OCI-LY3 (cell line): ENCODE measurements around the gene PLA2G4C.

ENCODE experiments used
- EZH2phosphoT487 ChIP-seq: fragments of 200-600 bp; shearing (Covaris generic); IDR thresholded peaks from 2 replicates; pipeline ENCODE4 v1.6.1; 2018; ENCODE audit warnings: antibody characterized with exemption, mixed run types, low read depth
- TF ChIP-seq, protein P1 (sequence below): fragments of 200-600, 300-600 bp; sonication (generic); IDR thresholded peaks from 2 replicates; pipeline ENCODE4 v1.5.1; 2014; ENCODE audit warnings: antibody characterized with exemption, low read length, low read depth

DNA sequence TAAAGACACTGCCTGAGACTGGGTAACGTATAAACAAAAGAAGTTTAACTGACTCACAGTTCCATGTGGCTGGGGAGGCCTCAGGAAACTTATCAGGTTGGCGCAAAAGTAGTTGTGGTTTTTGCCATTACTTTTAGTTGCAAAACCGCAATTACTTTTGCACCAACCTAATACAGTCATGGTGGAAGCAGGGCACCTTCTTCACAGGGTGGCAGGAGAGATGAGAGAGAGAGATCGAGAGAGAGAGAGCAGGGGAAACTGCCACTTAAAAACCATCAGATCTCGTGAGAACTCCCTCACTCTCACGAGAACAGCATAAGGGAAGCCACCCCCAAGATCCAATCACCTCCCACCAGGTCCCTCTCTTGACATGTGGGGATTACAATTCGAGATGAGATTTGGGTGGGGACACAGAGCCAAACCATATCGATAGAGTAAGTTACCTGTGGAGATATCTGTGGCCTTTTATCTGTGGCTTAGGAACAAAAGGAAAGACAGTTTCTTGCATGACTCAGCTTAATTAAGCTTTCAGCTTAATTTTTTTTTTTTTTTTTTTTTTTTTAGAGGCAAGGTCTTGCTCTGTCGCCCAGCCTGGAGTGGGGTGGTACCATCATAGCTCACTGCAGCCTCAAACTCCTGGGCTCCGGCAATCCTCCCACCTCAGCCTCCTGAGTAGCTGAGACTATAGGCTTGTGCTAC is 59.1 kb downstream of the PLA2G4C start:
- TF ChIP-seq, protein P1, sequence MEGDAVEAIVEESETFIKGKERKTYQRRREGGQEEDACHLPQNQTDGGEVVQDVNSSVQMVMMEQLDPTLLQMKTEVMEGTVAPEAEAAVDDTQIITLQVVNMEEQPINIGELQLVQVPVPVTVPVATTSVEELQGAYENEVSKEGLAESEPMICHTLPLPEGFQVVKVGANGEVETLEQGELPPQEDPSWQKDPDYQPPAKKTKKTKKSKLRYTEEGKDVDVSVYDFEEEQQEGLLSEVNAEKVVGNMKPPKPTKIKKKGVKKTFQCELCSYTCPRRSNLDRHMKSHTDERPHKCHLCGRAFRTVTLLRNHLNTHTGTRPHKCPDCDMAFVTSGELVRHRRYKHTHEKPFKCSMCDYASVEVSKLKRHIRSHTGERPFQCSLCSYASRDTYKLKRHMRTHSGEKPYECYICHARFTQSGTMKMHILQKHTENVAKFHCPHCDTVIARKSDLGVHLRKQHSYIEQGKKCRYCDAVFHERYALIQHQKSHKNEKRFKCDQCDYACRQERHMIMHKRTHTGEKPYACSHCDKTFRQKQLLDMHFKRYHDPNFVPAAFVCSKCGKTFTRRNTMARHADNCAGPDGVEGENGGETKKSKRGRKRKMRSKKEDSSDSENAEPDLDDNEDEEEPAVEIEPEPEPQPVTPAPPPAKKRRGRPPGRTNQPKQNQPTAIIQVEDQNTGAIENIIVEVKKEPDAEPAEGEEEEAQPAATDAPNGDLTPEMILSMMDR, result no peak
- TF ChIP-seq EZH2phosphoT487, result no peak
